Epithelial cell of esophagus (primary cell): Measurements from ENCODE around the gene DNAAF8.
"Not testable (repeated sequence)": the region's sequence is repeated elsewhere in the genome, so short reads cannot be mapped to it uniquely, and the experiment has no call there.

Experiments
- DNase-seq: peaks from one replicate; pipeline ENCODE4 v3.0.0; 2010; ENCODE audit warnings: low read depth
- H3K4me3 ChIP-seq: 2 replicates; pipeline ENCODE4 v1.5.1; 2011; ENCODE audit warnings: mild to moderate bottlenecking, low read length, control low read depth
- CTCF ChIP-seq: IDR thresholded peaks from 2 replicates; pipeline ENCODE4 v1.5.1; 2011; ENCODE audit warnings: low read depth, mild to moderate bottlenecking, low read length, control low read depth, inconsistent platforms; ENCODE audit not compliant: insufficient read depth; ENCODE audit errors: missing control alignments

DNAAF8 gene

GRCh38 chr16:4783951-4784336 lies 49.6 kb downstream of the DNAAF8 start:
- H3K4me3 ChIP-seq: no peak overlapping the region
- no peak for DNase-seq
- no peak for TF ChIP-seq CTCF

DNA sequence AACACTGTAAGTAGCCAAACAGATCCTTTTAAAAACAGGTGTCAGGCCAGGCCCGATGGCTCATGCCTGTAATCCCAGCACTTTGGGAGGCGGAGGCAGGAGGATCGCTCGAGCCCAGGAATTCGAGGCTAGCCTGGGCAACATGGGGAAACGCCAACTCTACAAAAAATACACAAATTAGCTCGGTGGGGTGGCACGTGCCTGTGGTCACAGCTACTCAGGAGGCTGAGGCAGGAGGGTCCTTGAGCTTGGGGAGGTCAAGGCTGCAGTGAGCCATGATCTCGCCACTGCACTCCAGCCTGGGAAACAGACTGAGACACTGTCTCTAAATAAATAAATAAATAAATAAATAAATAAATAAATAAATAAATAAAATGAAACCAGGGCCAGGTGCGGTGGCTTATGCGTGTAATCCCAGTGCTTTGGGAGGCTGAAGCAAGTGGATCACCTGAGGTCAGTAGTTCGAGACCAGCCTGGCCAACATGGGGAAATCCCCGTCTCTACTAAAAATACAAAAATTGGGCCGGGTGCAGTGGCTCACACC lies 50.2 kb downstream of the DNAAF8 start:
- H3K4me3 ChIP-seq, DNase-seq: not testable (repeated sequence)

DNA sequence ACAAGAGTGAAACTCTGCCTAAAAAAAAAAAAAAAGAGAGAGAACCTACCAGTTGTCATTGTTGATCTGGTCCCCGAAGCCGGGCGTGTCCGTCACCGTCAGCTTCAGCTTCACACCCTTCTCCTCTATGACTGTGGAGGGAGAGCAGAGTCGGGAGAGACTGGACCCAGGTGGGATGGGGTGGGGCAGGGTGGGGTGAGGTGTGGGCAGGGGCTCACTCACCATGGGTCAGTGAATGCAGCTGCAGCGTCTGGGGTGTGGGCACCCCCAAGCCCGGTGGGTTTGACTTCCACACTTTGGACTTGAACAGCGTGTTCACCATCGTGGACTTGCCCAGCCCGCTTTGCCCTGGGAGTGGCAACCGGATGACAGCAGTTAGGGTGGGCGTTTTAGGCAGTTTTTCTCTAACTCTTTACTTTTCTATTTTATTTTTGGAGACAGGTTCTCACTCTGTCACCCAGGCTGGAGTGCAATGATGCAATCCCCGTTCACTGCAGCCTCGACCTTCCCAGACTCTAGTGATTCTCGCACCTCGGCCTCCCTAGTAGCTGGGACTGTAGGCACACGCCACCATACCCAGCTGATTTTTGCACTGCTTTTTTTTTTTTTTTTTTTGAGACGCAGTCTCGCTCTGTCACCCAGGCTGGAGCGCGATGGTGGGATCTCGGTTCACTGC lies 51.6 kb downstream of the DNAAF8 start:
- no peak overlapping the region for H3K4me3 ChIP-seq
- no peak for DNase-seq
- TF ChIP-seq CTCF: no peak

- no peak for TF ChIP-seq CTCF
- DNase-seq: no peak
- no peak overlapping the region for H3K4me3 ChIP-seq
Observed at GRCh38 chr16:4787068-4787467, 52.7 kb downstream of the DNAAF8 start.

GRCh38 chr16:4787627-4788482 lies 53.5 kb downstream of the DNAAF8 start, which contains the start of gene SEPTIN12:
Gene SEPTIN12, minus strand, starts transcription at chr16:4788345. Its CDS starts 700 bp downstream, at chr16:4787645.
- no peak for TF ChIP-seq CTCF
- no peak for DNase-seq
- no peak within 1 kb of the TSS for H3K4me3 ChIP-seq

DNA sequence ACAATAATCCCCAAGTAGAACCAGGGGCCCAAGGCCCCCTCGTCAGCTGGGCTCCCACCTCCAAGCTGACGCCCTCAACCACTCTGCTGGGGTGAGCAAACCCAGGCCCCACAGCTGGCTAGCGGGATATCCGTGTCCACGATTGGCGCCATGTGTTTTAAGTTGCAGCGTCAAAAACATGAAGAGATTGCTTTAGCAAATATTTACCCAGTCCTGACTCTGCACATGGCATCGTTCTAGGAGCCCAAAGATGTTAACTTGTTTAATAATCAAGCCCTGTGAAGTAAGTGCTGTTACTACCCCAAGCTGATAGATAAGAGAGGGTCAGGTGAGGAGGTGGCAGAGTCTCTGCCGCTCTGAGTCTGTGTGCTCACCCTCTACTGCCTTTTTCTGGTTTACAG lies 54.2 kb downstream of the DNAAF8 start:
- TF ChIP-seq CTCF: no peak
- no peak overlapping the region for H3K4me3 ChIP-seq
- DNase-seq: no peak

DNA sequence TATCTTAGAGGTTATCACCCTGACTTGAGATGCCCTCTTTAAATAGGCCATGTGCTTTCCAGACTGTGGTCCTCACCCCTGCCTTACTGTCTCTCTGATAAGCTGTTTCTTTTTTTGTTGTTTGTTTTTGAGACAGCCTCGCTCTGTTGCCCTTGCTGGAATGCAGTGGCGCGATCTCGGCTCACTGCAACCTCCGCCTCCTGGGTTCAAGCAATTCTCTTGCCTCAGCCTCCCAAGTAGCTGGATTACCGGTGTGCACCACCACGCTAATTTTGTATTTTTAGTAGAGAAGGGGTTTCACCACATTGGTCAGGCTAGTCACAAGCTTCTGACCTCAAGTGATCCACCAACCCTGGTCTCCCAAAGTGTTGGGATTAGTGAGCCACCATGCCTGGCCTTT lies 54.6 kb downstream of the DNAAF8 start:
- no peak for DNase-seq
- no peak overlapping the region for H3K4me3 ChIP-seq
- no peak for TF ChIP-seq CTCF
